Pancreas (tissue), 10 donors: ENCODE measurements around the gene ZMIZ1. TPM values are rescaled to one million over a fixed set of nuclear protein-coding genes. Genes with fewer than 3 reads are reported as not detected.

Experiments used
- ATAC-seq, 4 donors: fragments of 200-7000 bp; cut with Tn5 transposase; one replicate each; pipeline versions ENCODE4 v1.8.0 to v1.9.1; 2020; ENCODE audit warnings: mild to moderate bottlenecking in 4 of 4, moderate library complexity in 4 of 4
- DNase-seq, 6 donors: peaks; one replicate each; pipeline ENCODE4 v3.0.0-alpha.2; 2020
- FAIRE-seq: peaks from 2 replicates; lab custom pipeline; 2012; peaks lifted over from hg19 to GRCh38; lab: Jason Lieb, UNC
- H3K27ac ChIP-seq, 4 donors: fragments of 200-600 bp; sonication (generic); 1 replicate in 3 of 4; 2 replicates in 1 of 4; pipeline versions ENCODE4 v1.5.0 to v1.8.0; 2020
- H3K27me3 ChIP-seq, 4 donors: fragments of 200-600 bp; one replicate each; pipeline ENCODE4 v1.8.0; 2021
- H3K36me3 ChIP-seq, 3 donors: fragments of 200-600 bp; sonication (generic) in 1 of 3; one replicate each; pipeline versions ENCODE4 v1.5.0 to v1.8.0; 2020 to 2021
- H3K4me1 ChIP-seq, 3 donors: fragments of 200-600 bp; one replicate each; pipeline ENCODE4 v1.8.0; 2021
- H3K4me3 ChIP-seq, 4 donors: fragments of 200-600 bp; sonication (generic) in 2 of 4; one replicate each; pipeline versions ENCODE4 v1.5.0 to v1.8.0; 2020 to 2021
- H3K9me3 ChIP-seq, 4 donors: fragments of 200-600 bp; one replicate each; pipeline ENCODE4 v1.8.0; 2021
- WGBS, 2 donors: extraction: QIAGEN DNeasy Blood & Tissue Kit; methylation state at CpG; one replicate each; pipeline ENCODE4 v1.1.7; 2013; 5-methylcytosine and 5-hydroxymethylcytosine counted together
- intact Hi-C, 3 donors: fragments of 100-400 bp; cut with DNase I; formaldehyde crosslinking; loops; one replicate each; pipeline versions ENCODE4 v1.11.1 to v1.14.2; 2022
- polyA plus RNA-seq, 2 donors: library from polyadenylated mRNA; stranded (reverse); fragments of 200-250 nt; gene quantifications; one replicate each; pipeline ENCODE4 v1.2.3, GENCODE V29; 2013
- total RNA-seq, 6 donors: library from RNA; stranded (reverse); fragmentation: NEBNext Ultra II Directional in 4 of 6; extraction: Animal tissue kit (Norgen Biotek cat#: 25700) in 4 of 6; gene quantifications; one replicate each; pipeline versions ENCODE4 v1.2.1 to v1.2.4, GENCODE V29; 2021 to 2023
- TF ChIP-seq, protein P1 (sequence below), 4 donors: fragments of 200-600 bp; sonication (generic) in 3 of 4; IDR thresholded peaks; one replicate each; pipeline versions ENCODE4 v1.5.0 to v1.8.0; 2021; ENCODE audit warnings: antibody characterized with exemption in 4 of 4
- donor health status: healthy with polysubstance abuse.
- donor health status: DM: no; HTN: no; CAD: no; lungs with moderate emphysema.
- donor health status: DM: no; HTN: no; CAD: no.
- donor health status: control.
- donor health status: control.
- donor health status: Bipolar disorder and iron deficiency.
- donor health status: DM: yes; HTN: yes; CAD: no.
- donor health status: DM: no; HTN: no; CAD: no.
- donor health status: DM: no; HTN: no; CAD: no.
- donor health status: DM: yes; HTN: yes; CAD: no.

Gene ZMIZ1
- total and polyA plus RNA-seq, 8 donors, result 14.5 to 45.0 (median 21.9) TPM

DNA sequence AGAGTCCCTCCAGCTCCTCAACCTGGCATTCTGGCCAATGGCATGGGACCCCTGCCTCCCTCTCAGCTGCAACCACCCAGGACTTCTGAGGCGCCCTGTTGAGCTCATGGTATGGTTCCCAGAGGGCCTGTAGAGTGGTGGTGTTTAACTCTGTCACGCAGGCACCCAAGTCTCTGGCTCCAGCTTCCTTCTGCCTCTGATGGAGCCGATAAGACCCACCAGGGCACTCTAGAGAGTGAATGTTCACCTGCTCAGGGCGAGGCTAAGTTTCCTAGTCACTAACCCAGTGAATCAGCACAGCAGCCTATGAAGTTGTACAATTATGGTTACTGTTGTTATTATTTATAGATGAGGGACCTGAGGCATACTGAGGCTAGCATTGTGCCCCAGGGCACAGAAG lies 120.4 kb downstream of the ZMIZ1 start:
- Histone ChIP-seq H3K4me1 (peaks cover 15 to 40% (median 28%) of the 10 kb centered on the region in 3 donors), H3K9me3 (no peaks in the 10 kb centered on the region), H3K27ac (no peak overlapping the region), H3K27me3 (no peaks in the 10 kb centered on the region), H3K36me3 (no peaks in the 10 kb centered on the region), H3K4me3 (no peak overlapping the region)
- DNase-seq (no peak), FAIRE-seq (no peak), ATAC-seq (no peak)
- TF ChIP-seq, protein P1, sequence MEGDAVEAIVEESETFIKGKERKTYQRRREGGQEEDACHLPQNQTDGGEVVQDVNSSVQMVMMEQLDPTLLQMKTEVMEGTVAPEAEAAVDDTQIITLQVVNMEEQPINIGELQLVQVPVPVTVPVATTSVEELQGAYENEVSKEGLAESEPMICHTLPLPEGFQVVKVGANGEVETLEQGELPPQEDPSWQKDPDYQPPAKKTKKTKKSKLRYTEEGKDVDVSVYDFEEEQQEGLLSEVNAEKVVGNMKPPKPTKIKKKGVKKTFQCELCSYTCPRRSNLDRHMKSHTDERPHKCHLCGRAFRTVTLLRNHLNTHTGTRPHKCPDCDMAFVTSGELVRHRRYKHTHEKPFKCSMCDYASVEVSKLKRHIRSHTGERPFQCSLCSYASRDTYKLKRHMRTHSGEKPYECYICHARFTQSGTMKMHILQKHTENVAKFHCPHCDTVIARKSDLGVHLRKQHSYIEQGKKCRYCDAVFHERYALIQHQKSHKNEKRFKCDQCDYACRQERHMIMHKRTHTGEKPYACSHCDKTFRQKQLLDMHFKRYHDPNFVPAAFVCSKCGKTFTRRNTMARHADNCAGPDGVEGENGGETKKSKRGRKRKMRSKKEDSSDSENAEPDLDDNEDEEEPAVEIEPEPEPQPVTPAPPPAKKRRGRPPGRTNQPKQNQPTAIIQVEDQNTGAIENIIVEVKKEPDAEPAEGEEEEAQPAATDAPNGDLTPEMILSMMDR (IDR thresholded peaks at IDR 0.05), result no peak
- whole genome bisulfite sequencing, 2 donors, result 93 to 96% methylated on average over 4 of the region's 4 CpGs
- intact Hi-C loops, result loop anchor here in 1 of 3 donors (10.0 kb wide), 1 partner anchor 114 kb away; no protein-coding TSS in a partner anchor

DNA sequence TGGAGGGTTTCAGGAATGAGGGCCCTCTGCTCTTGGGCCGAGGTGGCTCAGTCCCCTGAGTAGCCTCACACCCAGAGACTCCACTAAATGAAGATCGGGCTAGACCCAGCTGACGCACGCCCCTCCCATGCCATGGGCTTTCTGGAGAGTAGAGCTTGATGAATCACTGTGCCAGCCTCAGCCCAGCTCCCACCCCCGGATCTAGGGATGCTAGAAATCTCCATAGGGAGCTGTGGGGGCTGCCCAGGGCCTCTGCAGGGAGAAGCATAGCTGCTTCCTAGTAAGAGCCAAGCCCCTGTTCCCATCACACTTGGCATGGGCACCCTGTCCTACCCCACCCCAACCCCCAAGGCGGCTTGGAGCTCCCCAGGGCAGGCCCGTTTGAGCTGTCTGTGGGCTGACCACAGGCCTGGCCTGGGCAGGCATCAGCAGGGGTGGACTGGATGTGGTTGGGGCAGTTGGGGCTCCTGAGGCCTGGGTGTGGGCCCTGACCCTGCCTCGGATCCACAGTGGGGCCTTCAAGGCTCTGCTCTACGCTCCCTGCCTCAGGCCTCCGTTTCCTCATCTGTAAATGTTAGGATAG lies 121.2 kb downstream of the ZMIZ1 start:
- Histone ChIP-seq H3K9me3 (no peaks in the 10 kb centered on the region), H3K4me3 (no peak overlapping the region), H3K36me3 (no peaks in the 10 kb centered on the region), H3K4me1 (peaks cover 10 to 36% (median 22%) of the 10 kb centered on the region in 3 donors), H3K27me3 (no peaks in the 10 kb centered on the region), H3K27ac (no peak overlapping the region)
- 89 to 95% methylated on average over 10 of the region's 10 CpGs for WGBS, 2 donors
- intact Hi-C loops, result loop anchor here in 2 of 3 donors (10.0 kb wide), 2 partner anchors 115 to 895 kb away; no protein-coding TSS in a partner anchor
- DNase-seq (no peak), ATAC-seq (no peak), FAIRE-seq (no peak)
- TF ChIP-seq, protein P1 (IDR thresholded peaks at IDR 0.05), result no peak

DNA sequence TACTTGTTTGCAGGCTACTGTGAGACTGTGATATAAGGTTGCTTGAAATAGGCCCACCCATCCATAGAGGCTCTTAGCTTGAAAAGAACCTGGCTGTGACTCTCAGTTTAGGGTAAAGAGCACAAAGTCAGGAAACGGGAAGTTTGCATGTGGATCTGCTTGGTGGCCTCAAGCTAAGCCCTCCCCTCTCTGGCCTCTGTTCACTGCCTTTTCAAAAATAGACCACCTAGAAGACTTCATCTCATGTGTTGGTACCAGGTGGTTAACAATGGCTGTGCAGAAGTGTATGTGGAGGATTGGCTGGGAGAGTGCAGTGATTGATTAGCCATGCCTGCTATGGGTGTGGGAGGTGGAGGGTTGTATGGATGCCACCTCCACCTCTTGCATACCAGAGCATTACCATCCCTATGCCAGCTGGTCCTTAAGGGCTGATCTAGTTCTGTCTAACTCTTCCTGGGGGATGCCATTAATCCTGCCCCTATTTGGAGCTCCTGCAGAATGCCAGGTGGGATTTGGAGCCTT lies 122.0 kb downstream of the ZMIZ1 start:
- DNase-seq (no peak), ATAC-seq (no peak), FAIRE-seq (no peak)
- WGBS, 2 donors, result 95 to 98% methylated on average over 1 of the region's 1 CpG
- H3K27ac ChIP-seq, result no peak overlapping the region
- no peaks in the 10 kb centered on the region for H3K9me3 ChIP-seq
- intact Hi-C loops, result loop anchor here in 2 of 3 donors (10.0 kb wide), 2 partner anchors 116 to 896 kb away; no protein-coding TSS in a partner anchor
- H3K4me3 ChIP-seq, result no peak overlapping the region
- TF ChIP-seq, protein P1 (IDR thresholded peaks at IDR 0.05), result no peak
- H3K27me3 ChIP-seq, result no peaks in the 10 kb centered on the region
- no peaks in the 10 kb centered on the region for H3K36me3 ChIP-seq
- peaks cover 12 to 33% (median 19%) of the 10 kb centered on the region in 3 donors for H3K4me1 ChIP-seq

DNA sequence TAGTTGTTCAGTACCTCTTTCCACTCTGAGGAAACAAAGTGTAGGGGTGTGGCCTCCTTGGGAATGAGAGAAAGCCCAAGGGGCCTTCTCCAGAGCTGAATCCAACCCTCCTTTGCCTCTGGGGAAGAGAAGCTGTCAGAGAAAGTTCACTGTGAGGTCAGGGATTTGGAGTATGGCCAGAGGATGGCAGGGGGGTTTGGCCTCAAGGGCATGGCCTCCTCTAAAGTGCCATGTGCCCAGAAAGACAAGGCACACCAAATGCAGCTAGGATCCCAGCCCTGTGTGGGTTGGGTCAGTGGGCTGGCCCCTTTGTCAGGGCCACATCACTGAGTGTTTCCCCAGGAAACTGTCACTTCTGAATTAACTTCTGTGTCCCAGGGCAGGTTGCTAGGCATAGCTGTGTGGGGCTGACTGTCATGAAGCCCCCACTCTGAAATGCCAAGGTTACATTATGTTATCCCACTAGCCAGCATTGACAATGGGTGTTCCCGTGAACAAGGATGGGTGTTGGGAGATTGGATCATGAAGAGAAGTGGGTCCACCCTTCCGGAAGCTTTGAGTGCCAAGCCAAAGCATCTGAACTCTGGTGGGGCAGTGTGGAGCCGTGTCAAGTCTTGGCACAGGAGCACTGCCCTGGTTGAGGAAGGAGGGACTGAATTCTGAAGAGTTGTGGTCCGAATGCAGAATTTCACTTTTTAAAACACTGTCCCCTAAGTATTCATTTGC lies 123.3 kb downstream of the ZMIZ1 start:
- no peak for DNase-seq
- FAIRE-seq, result no peak
- Histone ChIP-seq H3K4me1 (peaks cover 8 to 21% (median 12%) of the 10 kb centered on the region in 3 donors), H3K27ac (peak overlapping the region in 1 of 4 donors; percentile 1), H3K9me3 (no peaks in the 10 kb centered on the region), H3K4me3 (no peak overlapping the region), H3K36me3 (no peaks in the 10 kb centered on the region), H3K27me3 (no peaks in the 10 kb centered on the region)
- intact Hi-C loops, result loop anchor here in 2 of 3 donors (10.0 kb wide), 2 partner anchors 117 to 897 kb away; no protein-coding TSS in a partner anchor
- TF ChIP-seq, protein P1 (IDR thresholded peaks at IDR 0.05), result no peak
- WGBS, 2 donors, result 84 to 89% methylated on average over 4 of the region's 4 CpGs
- no peak for ATAC-seq
